Stimulated activated CD8-positive, alpha-beta memory T cell treated with anti-CD3 and anti-CD28 coated beads, Interleukin-15, amount 100 ng/mL, for 24 hours (primary cell): ENCODE results near the gene CPNE2.

Experiments
- DNase-seq: peaks from one replicate; pipeline ENCODE4 v3.0.0-alpha.2; 2020; ENCODE audit warnings: low read depth

The CPNE2 gene

DNA sequence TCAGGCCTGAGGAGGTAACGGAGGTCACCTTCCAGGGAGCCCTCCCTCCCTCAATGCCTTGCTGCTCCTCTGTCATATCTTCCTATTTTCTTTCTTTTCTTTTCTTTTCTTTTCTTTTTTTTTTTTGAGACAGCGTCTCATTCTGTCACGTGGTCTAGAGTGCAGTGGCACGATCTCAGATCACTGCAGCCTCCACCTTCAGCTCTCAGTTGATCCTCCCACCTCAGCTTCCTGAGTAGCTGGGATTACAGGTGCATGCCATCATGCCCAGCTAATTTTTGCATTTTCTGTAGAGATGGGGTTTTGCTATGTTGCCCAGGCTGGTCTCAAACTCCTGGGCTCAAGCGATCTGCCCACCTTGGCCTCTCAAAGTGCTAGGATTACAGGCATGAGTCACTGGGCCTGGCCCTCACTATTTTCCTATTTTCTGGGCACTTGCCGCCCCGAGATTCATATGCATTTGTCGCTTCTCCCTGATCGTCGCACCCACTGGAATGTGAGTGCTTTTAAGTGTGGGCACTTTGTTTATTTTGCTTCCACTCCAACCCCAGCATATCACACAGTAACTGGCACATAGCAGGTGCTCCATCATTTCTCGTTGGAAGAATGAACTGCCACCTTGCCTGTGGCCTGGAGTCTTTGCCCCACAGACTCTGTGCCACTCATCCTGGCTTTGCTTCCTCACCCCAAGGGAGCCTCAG lies 31.7 kb downstream of the CPNE2 start:
- no peak for DNase-seq

DNA sequence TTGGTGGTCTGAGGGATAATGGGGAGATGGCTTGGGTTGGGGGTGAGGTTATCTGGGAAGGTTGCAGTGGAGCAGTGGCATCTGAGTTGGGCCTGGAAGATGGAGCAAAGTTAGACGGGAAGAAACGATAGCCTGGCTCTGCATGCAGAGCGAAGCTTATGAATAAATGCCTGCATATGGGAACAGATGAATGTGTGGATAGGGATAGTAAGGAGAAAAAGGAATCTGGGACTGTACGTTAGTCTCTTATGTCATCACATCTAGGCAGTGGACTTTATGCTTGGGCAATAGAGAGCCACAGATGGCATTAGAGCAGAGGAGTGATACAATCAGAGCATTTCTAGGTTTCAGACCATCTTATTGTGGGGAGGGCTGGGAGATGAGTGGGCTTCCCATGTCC lies 33.0 kb downstream of the CPNE2 start:
- no peak for DNase-seq

DNA sequence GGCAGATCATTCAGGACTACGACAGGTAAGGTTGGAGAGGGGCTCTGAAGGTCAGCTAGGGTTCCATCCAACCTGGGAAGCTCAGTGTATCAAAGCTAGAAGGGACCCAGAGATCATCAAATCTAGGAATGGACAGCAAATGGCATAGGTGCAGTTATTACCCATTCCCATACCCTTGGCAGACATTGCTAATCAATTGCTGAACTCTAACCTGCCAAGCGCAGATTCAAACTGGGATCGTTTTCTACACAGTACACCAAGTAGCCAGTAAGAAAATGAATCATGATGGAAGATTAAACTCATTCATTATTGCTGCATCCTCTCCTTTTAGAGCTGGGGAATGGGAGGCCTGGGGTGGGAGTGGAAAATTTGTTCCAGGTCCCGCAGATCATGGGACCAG lies 33.6 kb downstream of the CPNE2 start:
- no peak for DNase-seq

DNA sequence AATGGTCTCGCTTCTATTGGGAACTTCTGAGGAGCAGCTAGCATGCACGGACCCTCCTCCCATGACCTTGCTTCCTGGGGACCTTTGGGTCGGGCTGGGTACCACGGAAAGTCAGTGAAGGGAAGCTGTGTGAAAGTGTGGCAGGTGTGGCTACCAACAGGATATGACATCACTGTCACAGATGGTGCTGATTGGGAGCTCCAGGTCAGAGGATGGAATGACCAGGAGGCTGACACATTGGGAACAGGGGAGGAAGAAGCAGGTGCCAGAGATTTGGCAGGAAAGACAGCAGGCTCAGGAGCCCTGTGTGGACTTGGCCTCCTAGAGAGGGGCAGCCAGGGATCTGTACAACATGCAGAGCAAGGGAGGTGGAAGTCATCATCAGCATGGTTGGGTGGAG lies 34.0 kb downstream of the CPNE2 start:
- no peak for DNase-seq

DNA sequence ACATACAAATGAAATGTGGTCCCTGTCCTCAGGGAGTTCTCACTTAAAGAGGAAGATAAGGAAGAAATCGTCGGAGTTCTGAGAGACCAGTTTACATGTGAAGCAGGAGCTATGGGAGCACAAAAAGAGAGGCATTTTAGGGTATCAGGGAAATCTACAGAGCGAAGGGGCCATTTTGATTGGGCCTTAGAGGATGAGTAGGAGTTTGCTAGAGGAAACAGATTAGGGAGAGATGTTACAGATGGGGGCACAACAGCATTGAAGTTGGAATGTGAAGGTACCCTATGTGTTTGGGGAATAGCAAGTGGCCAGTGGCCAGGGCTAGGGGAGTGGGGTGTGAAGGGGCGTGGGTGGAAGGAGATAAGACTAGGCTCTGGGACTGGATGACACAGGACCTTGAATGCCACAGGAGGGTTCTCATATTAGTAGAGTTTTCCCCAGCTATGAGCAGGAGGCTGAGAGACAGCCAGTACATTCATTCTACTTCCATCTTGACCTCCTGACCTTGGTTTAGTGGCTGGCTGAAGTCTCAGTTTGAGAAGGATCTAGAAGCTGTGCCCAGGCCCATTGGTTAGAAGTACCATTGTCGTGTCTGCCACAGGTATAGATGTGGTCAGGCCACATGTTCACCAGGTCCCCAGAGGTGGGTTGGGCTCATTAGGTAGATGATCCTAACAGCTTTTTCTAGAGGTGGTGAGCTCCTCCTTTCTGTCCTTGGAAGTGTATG lies 34.8 kb downstream of the CPNE2 start:
- no peak for DNase-seq

DNA sequence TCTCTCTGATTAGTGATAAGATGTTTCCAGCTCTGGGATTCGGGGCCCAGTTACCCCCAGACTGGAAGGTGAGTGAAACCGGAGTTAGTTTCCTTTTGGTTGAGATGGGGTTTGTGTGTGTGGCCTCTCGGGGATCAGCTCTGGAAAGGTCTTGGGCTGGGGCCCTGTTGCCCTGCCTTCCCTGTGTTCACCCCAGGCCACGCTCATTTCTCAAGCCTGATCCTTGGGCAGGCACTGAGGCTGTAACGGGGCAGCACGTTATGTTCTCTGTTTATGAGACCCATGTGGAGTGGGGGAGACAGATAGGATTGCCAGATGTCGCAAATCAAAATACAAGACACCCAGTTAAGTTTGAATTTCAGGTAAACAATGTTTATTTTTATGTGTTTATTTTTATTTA lies 35.5 kb downstream of the CPNE2 start:
- DNase-seq: no peak

DNA sequence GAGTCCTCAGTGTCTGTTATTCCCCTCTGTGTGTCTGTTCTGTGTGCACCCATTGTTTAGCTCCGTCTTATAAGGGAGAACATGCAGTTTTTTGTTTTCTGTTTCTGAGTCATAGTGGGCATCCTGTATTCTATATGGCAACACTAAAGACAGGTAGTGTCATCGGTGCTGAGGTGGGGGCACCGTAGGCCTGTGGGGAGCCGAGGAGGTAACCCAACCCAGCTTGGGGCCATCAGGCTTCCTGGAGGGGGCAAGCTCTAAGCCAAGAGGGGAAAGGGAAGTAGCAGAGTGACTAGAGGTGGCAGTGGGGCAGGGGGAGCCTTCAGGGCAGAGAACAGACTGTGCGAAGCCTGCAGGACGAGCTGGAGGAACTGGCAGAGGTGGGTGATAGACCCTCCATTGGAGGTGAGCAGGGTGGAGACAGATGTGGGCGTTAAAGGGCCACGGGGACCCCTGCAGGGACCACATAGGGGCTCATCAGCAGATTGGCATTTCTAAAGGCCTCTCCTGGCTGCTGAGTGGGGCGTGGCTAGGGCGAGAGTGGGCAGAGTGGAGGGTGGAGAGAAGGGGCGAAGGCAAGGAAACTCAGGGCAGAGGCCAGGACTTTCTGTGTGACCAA lies 36.5 kb downstream of the CPNE2 start:
- DNase-seq: no peak

DNA sequence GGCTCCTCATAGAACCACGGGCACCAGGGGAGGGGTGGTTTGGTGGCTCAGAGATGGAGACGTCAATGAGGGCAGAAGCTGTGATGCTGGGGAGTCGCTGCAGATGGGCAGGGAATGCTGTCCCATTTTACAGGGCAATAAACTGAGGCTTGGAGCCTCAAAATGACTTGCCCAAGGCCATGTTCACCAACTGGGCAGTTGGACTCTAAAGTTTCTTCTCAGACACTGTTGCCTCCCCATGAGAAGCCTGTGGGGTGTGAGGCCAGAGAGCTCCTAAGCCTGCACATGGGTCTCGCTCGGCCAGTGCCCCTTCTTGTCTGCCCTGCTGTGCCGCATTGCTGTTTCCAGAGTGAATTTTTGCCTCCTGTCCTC lies 38.6 kb downstream of the CPNE2 start:
- DNase-seq: no peak

DNA sequence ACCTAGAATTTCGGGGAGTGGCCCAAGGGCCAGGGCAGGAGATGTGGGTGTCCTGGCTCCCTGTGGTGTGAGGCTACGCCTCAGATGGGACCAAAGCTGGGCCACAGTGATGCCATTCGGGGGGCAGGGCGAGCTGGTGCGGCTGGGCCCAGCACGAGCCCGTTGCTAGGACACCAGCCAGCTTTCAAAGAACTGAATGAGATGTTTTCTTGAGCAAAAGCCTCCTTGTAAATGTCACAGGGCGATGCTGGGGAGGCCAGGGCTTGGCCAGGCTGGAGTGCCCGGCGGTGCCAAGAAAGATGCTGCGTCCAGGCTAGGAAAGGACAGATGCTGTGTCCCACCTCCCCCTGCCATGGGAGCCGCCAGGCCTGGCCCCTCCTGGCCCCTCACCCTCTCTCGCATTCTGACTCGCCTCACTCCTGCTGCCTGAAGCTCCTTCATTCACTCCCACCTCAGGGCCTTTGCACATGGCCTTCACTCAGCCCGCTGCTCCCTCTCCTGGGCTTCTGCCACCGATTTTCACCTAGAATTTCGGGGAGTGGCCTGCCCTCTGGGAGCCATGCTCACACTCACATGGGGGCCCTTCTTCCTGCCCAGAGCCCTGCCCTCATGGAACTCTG lies 39.1 kb downstream of the CPNE2 start:
- DNase-seq: no peak

DNA sequence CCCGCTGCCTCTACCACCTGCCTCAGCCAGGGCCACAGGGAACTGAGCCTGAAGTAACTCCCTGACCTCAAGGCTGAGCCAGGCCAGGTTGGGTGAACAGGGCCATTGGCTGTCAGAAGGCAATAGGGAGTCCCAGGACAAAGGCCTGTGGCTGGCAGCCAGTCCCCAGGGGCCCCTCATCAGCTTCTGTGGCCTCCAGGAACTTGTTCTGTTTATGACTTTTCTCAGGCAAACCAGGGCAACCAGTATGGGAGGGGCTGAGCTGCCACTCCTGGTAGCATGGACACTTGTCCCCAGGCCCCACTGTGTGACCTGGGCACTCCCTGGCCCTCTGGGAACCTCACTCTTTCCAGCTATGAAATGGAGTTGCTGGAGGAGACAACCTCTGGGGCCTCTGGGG lies 40.1 kb downstream of the CPNE2 start:
- DNase-seq: no peak

DNA sequence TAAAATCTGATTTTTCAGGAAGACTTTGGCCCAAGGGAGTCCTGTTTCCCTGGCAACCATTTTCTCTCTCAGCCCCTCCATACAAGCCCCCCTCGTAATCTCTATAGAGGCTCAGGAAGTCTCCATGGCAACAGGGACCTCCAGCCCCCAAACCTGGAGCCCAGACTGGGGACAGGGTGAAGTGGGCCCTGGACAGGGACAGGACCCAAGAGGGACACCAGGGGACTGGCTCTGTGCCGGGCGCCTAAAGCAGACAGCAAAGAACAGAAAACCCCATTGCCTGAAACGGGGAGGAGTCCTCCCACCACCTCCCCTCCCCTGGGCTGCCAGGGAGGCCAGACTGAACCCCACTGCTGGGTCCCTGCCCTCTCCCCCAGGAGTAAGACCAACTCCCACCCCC lies 40.6 kb downstream of the CPNE2 start:
- DNase-seq: no peak

DNA sequence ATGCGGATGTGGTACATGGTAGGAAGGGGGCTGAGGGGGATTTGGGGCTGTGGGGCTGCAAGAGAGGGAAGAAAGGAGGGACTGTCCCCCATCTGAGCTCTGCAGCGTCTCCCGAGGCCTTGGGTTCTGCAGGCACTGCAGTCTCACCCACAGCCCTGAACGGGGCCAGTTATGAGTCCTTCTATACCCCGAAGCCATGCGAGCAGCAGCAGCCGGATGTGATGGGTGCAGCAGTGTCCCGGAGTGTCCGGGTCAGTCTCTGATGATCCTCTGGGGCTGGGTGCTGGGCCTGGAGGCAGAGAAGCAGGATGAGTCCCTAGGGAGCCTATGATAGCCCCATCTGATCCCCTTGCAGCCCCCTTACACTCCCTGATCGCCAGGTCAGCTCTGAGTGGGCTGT lies 41.5 kb downstream of the CPNE2 start:
- DNase-seq: no peak

DNA sequence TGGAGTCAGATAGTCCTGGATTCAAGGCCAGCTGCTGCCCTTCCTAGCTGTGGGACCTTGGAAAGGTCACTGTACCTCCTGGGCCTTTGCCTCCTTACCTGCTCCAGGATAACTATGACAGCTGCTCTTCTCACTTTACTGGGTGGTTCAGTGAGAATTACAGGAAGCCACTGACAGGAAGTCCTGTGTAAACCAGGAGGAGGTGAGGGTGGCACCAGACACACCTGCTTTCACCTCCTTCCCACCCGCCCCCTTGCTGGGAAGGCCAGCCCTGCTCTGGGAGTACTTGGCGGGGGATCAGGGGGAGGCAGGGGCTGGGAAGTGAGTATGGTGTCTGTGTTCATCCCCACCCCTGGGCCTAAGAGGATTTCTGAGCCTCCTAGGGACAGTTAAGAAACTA lies 42.6 kb downstream of the CPNE2 start:
- DNase-seq: no peak

DNA sequence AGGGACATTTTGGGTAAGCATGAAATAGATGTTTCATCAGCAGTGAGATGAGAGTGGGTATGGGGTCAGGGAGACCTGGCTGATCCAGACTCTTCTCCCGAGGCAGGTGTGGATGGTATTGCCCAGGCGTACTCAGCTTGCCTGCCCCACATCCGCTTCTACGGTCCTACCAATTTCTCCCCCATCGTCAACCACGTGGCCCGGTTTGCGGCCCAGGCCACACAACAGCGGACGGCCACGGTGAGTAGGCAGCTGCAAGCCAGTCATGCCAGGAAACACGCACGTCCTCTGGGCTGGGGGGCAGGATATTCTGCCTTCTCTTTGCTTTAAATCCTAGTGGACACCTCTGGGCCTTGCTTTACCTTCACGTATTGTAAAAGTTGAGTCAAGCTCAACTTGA lies 44.7 kb downstream of the CPNE2 start:
- no peak for DNase-seq

DNA sequence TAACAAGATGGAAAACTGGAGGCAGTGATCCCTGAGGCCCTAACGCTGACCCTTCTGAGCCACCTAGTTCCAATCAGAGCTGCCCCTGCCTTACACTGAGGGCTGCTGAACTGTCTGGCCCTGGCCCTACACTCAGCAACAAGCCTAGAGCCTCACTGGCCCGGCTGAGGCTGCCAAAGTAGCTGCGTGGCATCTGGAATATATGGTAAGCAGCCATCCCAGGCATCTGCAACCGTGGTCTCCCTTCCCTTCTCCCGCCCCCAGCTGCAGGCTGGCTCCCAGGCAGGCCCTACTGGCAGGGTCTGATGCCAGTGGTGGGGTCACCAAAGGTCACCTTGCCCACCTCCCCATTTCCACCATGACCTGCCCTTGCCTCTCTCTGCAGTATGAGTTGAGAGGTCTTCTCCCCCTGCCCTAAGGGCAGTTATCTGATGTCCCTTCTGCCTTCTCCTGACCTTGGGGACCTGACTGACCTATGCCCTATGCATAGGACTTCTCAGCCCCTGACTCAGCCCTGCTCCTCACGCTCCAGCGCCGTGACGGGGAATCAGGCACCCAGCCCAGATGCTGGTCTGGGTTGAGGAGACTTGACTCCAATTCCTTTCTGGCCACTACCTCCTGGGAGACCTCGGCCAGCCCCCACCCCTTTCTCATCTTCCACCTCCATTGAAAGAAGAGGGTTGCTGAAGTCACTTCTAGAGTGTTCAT lies 45.3 kb downstream of the CPNE2 start:
- no peak for DNase-seq

DNA sequence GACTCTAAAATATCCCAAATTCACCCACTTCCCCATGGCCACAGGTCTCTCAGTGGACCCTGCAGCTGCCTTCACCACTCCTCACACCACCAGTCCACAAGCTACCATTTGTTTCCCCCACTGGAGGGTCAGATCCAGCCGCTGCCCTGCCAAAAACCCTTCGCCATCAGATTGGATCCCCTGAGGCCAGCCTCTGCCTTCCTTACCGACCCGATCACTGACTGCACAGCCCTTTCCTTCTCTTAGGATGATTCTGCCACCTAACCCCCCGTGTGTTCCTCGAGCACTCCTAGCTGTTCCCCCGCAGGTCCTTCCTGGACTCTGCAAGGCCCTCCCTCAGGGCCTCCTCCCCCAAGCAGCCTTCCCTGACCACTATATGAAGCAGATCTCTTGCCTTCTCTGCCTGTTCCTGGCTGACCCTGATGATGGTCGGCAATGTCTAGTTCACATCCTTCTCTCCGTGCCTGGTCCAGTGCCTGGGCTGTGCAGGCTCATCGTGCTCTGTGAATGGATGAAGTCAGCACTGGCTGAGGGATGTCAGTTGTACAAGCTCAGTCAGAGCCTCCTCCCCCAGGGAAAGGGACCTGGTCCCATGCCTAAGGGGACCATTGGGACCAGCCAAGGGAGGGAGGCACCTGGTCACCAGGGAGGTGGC lies 46.0 kb downstream of the CPNE2 start:
- DNase-seq: no peak

DNA sequence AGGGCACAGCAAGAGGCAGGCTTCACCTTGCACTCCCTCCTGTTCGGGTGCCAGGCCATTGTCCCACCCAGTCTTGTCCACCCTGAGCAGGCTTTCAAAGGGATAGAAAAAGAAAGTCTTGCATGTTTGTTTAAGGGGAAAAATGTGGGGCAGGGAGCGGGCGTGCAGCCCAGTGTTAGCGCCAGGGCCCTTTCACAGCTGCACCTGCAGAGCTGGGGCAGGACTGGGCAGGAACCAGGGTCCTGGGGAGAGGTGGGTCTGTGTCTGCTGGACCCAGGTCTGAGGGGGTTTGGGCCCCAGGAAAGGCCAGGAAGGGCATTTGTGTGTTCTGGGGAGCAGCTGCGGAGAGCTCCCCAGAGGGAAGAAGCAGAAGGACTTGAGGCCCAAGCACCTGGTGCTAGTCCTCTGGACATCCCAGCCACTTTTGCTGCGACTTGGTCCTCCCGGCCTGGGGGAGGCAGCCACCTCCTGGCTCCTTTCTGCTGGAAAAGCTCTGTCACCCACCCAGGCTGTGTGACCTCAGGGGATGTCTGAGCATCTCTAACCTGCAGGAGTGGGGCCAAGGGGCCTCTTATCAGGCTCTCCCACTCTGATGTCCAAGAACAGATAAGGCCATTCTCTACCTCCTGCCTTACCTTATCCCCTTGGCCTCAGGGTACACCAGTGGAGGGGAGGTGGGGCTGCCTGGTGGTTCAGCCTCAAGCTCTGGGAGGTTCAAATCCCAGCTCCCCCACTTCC lies 48.7 kb downstream of the CPNE2 start:
- no peak for DNase-seq

DNA sequence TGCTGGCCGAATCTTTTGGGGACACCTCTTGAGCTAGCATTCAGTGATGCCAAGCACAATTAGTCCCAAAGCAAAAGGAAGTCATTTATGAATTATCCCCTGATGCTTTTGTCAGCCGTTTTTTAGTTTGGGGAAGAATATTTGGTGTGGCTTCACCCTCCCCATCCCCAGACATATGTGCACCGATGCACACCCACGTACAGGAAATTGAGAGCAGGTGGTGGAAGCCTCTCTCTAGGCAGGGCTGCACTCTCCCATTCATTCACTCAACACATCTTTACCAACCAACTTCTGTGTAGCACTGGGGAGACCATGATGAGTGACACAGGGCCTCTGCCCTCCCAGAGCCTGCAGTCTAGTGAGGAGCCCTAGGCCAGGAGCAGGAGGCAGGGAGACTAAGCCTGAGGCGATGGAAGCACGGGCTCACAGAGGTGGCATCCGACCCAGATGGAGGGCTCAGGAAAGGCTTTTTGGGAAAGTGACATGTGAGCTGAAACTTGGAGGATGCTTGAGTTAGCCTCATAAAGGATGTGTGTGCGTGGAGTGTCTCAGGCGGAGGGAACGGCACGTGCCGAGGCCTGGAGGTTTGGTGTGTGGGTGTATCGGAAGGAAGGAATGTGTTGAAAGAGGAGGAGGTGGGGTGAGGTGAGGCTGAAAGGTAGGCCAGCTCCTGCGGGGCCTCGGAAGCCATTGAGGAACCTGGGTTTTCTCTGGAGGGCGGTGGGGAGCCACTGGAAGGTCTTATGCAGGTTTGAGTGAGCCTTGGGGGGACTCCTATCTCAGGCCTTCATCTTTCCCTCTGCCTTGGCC lies 49.6 kb downstream of the CPNE2 start:
- no peak for DNase-seq

DNA sequence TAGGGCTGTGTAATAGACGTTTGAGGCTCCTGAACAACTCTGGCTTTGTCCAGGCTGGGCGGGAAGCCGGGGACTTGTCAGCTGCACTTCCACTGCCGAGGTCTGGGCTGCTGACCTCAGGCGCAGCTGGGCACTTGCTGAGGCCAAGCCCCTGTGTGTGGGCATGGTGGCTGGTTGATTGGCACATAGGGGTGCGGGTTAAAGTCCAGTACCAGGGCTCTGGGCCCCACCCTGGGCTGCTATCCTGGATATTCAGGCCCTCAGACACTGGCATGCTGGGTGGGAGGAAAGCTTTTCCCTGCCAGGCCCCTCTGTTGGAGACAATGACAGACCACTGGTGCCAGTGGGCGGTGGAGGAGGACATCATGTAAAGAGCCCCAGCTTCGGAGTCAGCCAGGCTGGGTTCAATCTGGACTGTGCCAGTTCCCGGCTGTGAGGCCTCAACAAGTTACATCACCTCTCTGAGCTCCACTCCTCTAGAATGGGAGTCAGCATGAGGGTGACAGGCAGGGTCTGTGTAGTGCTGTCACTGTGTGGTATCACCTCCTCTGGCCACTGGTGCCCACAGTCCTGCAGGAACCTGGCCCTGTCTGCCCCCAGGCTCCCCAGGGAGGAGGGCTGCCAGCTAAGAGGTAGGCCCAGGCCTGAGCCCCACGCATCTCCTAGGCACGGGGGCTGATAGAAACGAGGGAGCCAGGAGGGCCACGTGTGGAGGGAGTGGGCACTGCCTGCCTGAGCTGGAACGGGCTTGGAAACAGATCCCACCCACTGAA lies 51.0 kb downstream of the CPNE2 start:
- DNase-seq: no peak

DNA sequence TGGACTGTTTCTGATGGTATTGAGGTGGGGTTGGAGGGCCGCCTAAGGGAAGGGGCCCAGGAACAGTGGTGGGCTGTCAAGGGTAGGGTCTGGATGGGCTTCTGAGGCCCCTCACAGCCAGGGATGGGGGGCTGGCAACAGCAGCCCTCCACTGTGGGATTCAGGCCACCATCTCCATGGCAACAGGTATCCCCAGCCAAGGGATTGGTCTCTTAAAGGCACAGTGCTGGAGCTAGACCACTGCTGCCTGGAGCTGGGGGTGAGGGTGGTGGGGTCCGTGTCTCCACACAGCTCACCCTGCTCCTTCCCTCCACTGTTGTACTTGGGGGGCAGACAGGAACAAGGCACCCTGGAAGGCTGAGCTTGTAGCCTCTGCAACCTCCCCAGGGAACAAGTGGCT lies 51.6 kb downstream of the CPNE2 start:
- DNase-seq: no peak
